Endometrium (tissue), 2 donors: Measurements from ENCODE around the gene TRPM8.
"Not testable (repeated sequence)": the region's sequence is repeated elsewhere in the genome, so short reads cannot be mapped to it uniquely, and the experiment has no call there.

ENCODE experiments used
- FAIRE-seq: peaks from 2 replicates; lab custom pipeline; 2012; peaks lifted over from hg19 to GRCh38; lab: Jason Lieb, UNC
- donor health status: control.
- donor health status: control.

Gene TRPM8

GRCh38 chr2:233938676-233939370 is 21.6 kb downstream of the TRPM8 start:
- no peak for FAIRE-seq

DNA sequence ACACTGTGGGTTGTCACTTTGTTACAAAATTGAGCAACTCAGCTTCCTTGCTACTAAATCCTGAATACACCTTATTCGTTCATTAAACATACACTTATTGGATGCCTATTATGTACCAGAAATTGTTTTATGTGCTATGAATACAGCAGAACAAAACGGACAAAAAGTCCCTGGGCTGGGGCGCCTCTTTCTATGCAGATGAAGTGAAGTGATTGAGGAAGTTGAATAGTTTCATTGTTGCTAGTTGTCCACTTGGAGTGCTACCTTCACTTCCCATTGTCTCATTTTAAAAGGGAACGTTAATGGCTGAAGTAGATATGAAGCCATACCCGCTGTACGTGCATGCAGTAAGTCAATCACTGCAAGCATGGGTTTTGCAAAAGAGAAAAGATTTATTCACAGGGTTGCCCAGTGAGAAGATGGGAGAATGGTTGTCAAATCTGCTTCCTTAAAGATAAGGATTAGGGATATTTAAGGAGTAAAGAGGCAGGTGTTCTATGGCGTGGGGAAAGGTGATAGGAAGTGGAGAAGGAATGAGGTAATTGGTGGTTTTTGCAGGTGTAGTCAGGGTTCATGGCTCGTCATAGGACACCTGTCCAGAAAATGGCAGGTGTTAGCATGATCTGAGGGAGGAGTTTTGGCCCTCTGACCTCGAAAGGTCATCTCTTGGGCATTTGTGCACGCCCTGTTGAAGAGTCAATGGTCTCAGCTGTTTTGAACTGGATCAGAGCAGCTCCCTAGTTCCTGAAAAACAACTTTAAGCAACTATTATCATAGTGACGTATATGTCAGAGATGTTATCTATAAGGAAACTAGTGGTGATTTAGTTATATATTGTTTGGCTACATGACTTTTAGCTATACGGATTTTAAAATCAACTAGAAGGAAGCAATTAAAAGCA is 23.5 kb downstream of the TRPM8 start:
- FAIRE-seq: no peak

GRCh38 chr2:233942731-233943130 is 25.6 kb downstream of the TRPM8 start:
- no peak for FAIRE-seq

- no peak for FAIRE-seq
Observed at GRCh38 chr2:233944269-233944668, 27.1 kb downstream of the TRPM8 start.

GRCh38 chr2:233944722-233945121 is 27.5 kb downstream of the TRPM8 start:
- FAIRE-seq: no peak

GRCh38 chr2:233945146-233945545 is 28.0 kb downstream of the TRPM8 start:
- FAIRE-seq: no peak

DNA sequence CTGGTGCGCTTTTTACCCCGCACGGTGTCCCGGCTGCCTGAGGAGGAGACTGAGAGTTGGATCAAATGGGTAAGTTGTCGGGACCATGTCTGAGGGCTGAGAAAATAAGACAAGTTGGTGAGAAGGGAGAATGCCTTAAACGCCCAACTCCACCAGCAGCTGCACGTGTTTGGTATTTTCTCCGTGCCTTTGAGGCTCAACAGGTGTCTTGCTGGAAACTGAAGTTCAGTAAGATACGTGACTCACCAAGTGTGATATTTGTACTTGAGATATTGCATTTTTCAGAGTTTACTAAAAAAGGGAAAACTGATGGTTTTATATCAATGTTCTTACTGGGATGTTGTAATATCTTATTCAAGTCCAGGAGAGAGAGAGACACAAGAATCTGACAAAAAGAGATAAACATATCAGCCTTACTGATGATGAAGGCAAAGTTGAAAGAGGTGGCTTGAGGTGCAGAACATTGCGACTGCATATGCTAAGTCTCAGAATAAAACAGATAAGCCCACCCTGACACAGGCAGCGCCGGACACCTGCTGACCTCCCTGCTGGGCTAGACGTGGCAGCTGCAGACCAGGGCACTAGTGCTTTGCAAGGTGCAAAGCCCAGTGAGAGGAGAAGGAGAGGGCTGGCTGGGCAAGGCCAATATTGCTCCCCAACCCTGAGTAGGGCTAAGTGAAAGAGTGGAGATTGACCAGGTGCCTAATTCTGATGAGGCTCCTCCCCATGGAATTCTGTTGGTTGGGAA is 33.1 kb downstream of the TRPM8 start:
- FAIRE-seq: no peak

DNA sequence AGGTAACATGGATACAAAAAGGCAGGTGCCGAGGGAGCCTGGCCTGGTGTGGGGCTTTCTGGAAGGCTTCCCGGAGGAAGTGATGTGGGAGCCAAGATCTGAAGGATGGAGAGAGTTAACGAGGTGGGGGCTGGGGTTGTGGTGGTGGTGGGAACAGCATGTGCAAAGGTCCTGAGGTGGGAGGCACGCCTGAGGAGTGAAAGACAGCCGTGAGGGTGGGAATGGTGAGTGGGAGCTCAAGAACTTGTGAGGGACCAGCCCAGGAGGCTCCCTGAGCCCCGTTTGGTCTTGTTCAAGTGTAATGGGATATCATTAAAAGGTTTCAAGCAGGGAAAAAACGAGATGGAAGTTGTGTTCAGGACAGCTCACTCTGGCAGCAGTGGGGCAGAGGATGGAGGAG is 35.2 kb downstream of the TRPM8 start:
- FAIRE-seq: no peak

DNA sequence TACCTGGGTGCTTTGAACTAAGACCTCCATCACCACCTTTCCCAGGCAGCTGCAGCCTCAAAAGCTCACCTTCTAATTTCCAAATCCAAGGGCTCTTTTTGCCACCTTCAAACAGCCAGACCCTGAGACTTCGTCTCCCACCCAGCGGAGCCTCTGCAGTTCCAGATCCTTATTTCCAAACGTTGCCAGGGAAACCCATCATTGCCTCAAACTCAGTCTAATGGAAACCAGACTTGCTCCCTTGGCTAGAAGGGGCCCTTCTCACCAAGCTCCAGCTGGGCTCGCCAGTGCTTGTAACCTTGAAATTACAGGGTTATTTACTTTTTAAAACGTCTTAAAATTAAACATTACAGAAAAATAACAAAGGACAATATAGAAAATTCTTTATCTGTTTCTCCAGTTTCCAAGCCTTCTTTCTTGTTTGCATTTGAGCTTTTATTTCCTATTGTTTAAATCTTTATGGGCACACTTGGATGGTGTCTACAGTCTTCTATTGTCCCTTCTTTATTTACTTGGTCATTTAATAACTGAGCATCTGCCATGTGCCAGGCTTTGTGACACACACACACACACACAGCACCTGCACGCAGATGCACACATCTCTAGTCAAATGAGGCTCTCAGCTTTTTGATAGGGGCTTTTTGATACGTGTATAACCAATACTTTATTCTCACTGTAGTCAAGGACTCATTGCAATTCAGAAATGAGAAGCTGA is 36.1 kb downstream of the TRPM8 start:
- FAIRE-seq: no peak

GRCh38 chr2:233960203-233960602 is 43.0 kb downstream of the TRPM8 start:
- FAIRE-seq: no peak

DNA sequence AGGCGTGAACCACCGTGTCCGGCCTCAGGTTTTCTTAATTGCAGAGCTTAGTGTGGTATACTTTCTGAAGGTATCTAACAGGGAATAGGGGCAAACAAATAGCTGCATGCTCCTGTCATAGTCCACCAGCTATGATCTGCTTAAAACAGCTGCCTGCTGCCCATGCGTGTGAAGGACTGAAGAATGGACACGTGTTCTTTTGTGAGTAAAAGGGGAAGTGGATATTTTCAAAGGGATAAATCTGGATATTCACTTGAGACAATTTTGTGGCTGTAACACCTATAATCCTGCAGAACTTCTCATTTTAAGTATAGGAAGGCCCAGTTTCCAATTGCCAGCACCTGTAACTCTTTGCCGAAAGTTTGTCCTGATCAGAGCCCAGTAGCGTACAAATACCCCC is 44.7 kb downstream of the TRPM8 start:
- no peak for FAIRE-seq

DNA sequence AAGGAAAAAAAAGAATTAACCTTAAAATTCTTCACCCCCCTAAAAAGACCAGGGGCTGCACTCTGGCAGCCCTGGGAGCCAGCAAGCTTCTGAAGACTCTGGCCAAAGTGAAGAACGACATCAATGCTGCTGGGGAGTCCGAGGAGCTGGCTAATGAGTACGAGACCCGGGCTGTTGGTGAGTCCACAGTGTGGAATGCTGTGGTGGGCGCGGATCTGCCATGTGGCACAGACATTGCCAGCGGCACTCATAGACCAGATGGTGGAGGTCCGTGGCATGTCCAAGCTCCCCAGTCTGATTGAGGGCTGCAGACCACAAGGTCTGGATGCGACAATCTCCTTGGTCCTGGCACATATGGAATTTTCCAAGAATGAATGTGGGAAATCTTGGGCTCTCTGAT is 47.4 kb downstream of the TRPM8 start:
- no peak for FAIRE-seq

DNA sequence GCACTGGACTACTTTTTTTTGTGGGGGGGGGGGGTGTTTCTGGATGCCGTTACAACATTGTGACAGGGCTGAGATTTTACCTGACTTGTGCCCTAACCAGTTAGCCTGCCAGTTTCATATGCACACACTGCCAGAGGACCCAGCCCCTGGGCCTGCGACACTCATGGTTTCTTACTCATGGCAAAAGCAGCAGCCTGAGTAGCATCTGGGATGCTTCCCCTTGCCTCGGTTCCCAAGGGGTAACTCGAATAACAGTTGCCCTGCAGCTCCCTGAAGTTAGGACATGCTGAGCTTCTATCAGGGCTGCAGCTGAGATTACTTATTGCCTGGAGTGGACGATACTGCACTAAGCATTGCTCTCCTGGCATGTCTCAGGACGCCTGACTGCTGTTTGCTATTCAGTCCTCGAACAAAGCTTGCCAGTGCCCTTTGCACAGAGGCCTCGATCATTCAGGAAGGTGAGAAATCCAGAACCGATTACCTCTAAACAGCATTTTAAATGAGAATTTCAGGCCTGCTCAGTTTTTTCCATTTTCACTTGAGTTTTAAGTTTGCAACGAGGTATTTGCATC is 47.9 kb downstream of the TRPM8 start:
- no peak for FAIRE-seq

- FAIRE-seq: not testable (repeated sequence)
Observed at GRCh38 chr2:233965646-233966045, 48.5 kb downstream of the TRPM8 start.

GRCh38 chr2:233966388-233966787 is 49.2 kb downstream of the TRPM8 start:
- no peak for FAIRE-seq

DNA sequence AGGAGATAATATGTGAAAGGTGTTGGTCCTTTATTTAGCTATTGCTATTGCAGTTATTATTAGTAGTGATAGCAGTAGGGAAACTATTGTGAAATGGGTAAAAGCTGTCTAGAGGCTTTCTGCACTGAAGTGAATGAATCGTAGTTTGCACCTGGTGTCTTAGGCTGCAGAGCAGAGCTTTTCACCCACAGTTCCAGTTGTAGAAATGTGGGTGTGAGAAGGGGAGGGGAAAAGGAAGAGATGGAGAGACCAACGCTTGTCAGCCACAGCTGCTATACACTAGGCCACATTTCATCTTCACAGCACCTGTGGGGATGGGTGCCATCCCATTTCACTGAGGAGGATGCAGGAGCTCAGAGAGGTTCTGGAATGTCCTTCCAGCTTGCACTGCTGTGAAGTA is 50.0 kb downstream of the TRPM8 start:
- no peak for FAIRE-seq

DNA sequence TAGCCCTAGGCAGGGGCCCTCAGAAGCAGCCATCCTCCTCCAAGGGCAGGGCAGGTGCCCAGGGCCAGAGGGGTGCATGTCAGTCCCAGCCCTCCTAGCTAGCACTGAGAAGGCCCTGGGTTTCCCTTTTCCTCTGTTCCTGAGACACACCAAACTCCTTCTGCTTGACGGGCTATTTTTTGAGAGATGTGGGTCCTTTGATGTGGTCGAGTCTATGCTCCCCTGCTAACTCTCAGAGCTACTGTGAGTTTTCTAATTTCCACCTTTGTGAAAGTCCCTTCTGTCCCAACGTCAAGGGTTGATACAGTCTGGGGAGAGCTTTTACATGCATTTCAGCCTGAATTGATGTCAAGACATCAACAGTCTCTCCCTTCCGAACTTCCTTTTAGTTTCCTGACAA is 51.4 kb downstream of the TRPM8 start:
- no peak for FAIRE-seq

DNA sequence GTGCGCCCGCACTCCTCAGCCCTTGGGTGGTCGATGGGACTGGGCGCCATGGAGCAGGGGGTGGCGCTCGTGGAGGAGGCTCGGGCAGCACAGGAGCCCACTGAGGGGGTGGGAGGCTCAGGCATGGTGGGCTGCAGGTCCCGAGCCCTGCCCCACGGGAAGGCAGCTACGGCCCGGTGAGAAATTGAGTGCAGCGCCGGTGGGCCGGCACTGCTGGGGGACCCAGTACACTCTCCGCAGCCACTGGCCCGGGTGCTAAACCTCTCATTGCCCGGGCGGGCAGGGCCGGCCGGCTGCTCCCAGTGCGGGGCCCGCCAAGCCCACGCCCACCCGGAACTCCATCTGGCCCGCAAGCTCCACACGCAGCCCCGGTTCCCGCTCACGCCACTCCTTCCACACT is 55.3 kb downstream of the TRPM8 start:
- not testable (repeated sequence) for FAIRE-seq

GRCh38 chr2:233972941-233973575 is 55.9 kb downstream of the TRPM8 start:
- no peak for FAIRE-seq

DNA sequence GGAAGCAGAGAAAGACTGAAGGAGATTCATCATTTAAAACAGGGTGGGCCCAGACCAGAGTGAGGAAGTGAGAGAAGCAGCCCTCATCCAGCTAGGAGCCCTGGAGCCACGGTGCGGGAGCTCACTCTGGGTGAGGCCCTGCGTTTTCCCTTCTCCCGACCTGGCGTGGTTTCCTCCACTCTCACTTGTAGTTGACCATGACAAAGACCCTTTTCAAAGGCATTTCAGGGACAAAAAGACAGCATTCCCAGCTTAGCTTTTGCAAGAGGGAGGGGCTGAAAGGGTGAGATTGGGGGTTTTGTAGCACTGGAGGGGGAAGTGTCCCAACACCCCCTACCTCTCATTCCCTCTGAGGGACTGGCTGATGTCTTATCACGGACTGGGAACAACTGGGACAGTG is 56.6 kb downstream of the TRPM8 start:
- no peak for FAIRE-seq

DNA sequence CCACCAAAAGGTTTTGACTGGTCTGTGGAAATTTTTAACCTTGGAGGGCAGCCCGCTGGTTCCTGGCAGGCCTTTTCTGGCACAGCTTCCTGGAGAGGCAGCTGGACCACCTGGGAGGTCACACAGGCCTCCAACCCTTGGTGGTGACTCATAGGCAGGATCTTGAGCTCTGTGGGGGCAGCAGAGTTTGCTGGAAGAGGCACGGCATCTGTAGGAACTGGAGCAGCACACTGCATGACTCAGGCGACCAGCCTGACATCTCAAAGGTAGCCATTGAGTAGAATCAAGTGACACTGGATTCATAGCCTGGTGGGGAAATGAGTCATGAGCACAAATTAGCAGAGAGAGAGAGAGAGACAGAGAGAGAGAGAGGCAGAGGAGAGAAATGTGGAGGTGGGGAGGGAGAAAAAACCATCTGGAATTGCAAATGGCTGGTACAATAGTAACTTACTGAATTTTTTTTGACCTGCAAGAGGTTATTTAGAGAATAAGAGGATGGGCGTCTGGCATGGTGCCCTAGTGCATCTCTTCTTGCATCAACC is 57.4 kb downstream of the TRPM8 start:
- no peak for FAIRE-seq
